ENCODE data around the gene LSG1. TPM values are rescaled to one million over a fixed set of nuclear protein-coding genes. Genes with fewer than 3 reads are reported as not detected.

LSG1 gene
- total and polyA plus RNA-seq, 9 of the 15 experiments (the other 6 are each of a cell fraction or from before 2014, with no cell fraction given) = 14.9 to 73.7 (median 46.7) TPM

DNA sequence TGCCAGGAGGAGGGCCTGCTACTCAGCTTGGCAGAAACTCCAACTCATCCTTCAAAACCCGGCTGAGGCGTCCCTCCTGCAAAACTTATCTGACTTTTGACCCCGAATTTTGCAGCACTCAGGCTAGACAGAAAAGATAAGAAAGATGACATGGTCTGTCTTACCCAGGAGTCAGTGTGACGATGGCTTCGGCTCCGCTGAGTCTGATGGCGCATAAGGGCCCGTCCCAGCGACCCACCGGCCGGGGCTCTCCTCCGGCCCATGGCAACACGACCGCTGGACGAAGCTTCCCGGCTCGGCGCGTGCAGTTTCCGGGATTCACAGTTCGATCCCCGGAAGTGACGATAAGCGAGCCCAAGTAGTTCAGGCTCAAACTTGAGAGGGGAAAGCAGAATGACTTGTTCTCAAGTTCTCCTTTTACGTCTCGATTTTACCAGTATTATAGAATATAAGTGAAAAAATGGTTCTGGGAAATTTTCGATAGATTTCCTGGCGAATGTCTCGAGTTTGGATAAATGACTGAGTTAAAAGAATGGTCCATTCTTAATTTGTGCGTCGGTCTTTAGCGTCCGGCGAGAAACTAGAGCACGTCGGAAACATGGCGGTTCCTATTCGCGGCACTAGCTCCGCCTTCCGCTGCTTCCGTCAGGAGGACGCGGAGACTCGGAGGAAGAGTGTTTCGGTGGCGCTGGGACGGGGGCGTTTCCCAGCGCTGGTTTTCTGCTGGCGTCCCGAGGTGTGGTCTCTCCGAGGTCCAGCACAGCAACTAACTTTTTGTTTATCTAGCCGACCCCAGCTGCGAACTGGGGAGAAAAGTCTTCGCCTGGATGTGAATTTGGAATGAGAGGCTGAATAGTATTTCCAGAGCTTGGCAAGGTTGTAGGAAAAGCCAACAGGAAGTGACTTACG is at the start of gene LSG1 (continued):
- TF ChIP-seq, protein P1, sequence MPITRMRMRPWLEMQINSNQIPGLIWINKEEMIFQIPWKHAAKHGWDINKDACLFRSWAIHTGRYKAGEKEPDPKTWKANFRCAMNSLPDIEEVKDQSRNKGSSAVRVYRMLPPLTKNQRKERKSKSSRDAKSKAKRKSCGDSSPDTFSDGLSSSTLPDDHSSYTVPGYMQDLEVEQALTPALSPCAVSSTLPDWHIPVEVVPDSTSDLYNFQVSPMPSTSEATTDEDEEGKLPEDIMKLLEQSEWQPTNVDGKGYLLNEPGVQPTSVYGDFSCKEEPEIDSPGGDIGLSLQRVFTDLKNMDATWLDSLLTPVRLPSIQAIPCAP (CRISPR knock-in tag; IDR thresholded peaks at IDR 0.05; ENCODE audit: borderline replicate concordance) = no peak
- TF ChIP-seq MAFK (IDR thresholded peaks at IDR 0.05; ENCODE audit: low read length) = peak; percentile 22; the same call in 1 of the 2 replicates
- TF ChIP-seq FOXK1 (CRISPR knock-in tag; IDR thresholded peaks at IDR 0.05; ENCODE audit: borderline replicate concordance) = 0 out of 2 replicates have a peak, but pooled peaks have one; percentile 68
- peak; percentile 17; the same call in 1 of the 2 replicates for TF ChIP-seq MTA2 (IDR thresholded peaks at IDR 0.05; ENCODE audit: low read depth)
- TF ChIP-seq, protein P2, sequence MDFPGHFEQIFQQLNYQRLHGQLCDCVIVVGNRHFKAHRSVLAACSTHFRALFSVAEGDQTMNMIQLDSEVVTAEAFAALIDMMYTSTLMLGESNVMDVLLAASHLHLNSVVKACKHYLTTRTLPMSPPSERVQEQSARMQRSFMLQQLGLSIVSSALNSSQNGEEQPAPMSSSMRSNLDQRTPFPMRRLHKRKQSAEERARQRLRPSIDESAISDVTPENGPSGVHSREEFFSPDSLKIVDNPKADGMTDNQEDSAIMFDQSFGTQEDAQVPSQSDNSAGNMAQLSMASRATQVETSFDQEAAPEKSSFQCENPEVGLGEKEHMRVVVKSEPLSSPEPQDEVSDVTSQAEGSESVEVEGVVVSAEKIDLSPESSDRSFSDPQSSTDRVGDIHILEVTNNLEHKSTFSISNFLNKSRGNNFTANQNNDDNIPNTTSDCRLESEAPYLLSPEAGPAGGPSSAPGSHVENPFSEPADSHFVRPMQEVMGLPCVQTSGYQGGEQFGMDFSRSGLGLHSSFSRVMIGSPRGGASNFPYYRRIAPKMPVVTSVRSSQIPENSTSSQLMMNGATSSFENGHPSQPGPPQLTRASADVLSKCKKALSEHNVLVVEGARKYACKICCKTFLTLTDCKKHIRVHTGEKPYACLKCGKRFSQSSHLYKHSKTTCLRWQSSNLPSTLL (IDR thresholded peaks at IDR 0.05) = no peak
- no peak for TF ChIP-seq EWSR1 (IDR thresholded peaks at IDR 0.05; ENCODE audit: borderline replicate concordance, low read depth, partially characterized antibody)
- peak; percentile 91 for TF ChIP-seq NEUROD1 (IDR thresholded peaks at IDR 0.05; ENCODE audit: borderline replicate concordance, low read depth, low read length, partially characterized antibody)
- no peak for TF ChIP-seq ZNF436 (CRISPR knock-in tag; IDR thresholded peaks at IDR 0.05)
- 0 out of 2 replicates have a peak, but pooled peaks have one; percentile 56 for TF ChIP-seq FOXJ2 (tag; IDR thresholded peaks at IDR 0.05)
- TF ChIP-seq POLR2B (IDR thresholded peaks at IDR 0.05; ENCODE audit: low read depth, partially characterized antibody) = peak; percentile 52
- TF ChIP-seq EHMT2 (IDR thresholded peaks at IDR 0.05) = peak; percentile 67; the same call in 1 of the 2 replicates
- peak; percentile 77 for TF ChIP-seq ASH1L (IDR thresholded peaks at IDR 0.05; ENCODE audit: borderline replicate concordance, low read depth, partially characterized antibody)
- peak; percentile 74 for TF ChIP-seq CTBP1 (IDR thresholded peaks at IDR 0.05; ENCODE audit: borderline replicate concordance)
- TF ChIP-seq LEF1 (IDR thresholded peaks at IDR 0.05) = peak; percentile 13; the same call in 1 of the 2 replicates
- TF ChIP-seq TOE1 (IDR thresholded peaks at IDR 0.05; ENCODE audit: borderline replicate concordance) = peak; percentile 95
- TF ChIP-seq TOE1 (CRISPR knock-in tag; IDR thresholded peaks at IDR 0.05; ENCODE audit: borderline replicate concordance, low read depth) = no peak
- peak; percentile 94 to 95 for TF ChIP-seq SIN3A (IDR thresholded peaks at IDR 0.05; ENCODE audit: borderline replicate concordance in 2 of 2, control insufficient read depth in 1 of 2, low read depth in 2 of 2, low read length in 2 of 2)
- TF ChIP-seq FOXK2 (conservative IDR thresholded peaks at IDR 0.05 in 1 of 2, IDR thresholded peaks at IDR 0.05 in 1 of 2; ENCODE audit: low read depth in 2 of 2) = peak; percentile 93 to 99
- TF ChIP-seq, protein P3, sequence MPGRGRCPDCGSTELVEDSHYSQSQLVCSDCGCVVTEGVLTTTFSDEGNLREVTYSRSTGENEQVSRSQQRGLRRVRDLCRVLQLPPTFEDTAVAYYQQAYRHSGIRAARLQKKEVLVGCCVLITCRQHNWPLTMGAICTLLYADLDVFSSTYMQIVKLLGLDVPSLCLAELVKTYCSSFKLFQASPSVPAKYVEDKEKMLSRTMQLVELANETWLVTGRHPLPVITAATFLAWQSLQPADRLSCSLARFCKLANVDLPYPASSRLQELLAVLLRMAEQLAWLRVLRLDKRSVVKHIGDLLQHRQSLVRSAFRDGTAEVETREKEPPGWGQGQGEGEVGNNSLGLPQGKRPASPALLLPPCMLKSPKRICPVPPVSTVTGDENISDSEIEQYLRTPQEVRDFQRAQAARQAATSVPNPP (IDR thresholded peaks at IDR 0.05; ENCODE audit: borderline replicate concordance, insufficient read depth, insufficient read length) = no peak
- TF ChIP-seq BDP1 (IDR thresholded peaks at IDR 0.05; ENCODE audit: insufficient read depth, insufficient read length) = no peak
- peak; percentile 69 for TF ChIP-seq HDAC3 (IDR thresholded peaks at IDR 0.05; ENCODE audit: borderline replicate concordance, partially characterized antibody)
- peak; percentile 87 for TF ChIP-seq ZNF24 (IDR thresholded peaks at IDR 0.05)

All from K562 (cell line).